Thyroid gland (tissue), 4 donors: ENCODE results near the gene ANKRD52. TPM values are rescaled to one million over a fixed set of nuclear protein-coding genes. Genes with fewer than 3 reads are reported as not detected.

Experiments
- DNase-seq, 2 donors: peaks; one replicate each; pipeline ENCODE4 v3.0.0-alpha.2; 2019
- H3K27ac ChIP-seq, 3 donors: fragments of 200-600 bp; sonication (generic); 1 replicate in 2 of 3; 2 replicates in 1 of 3; pipeline ENCODE4 v1.5.1; 2016 to 2019; ENCODE audit warnings: mild to moderate bottlenecking in 1 of 3, moderate library complexity in 1 of 3
- H3K27me3 ChIP-seq: fragments of 200-600 bp; sonication (generic); one replicate; pipeline ENCODE4 v1.5.1; 2019
- H3K36me3 ChIP-seq, 2 donors: fragments of 200-600 bp; sonication (generic); one replicate each; pipeline ENCODE4 v1.5.1; 2016 to 2019
- H3K4me1 ChIP-seq, 2 donors: fragments of 200-600 bp; sonication (generic); one replicate each; pipeline ENCODE4 v1.5.1; 2017 to 2019
- H3K4me3 ChIP-seq, 3 donors: fragments of 200-600 bp; sonication (generic); replicated peaks in 1 of 3; 1 replicate in 2 of 3; 2 replicates in 1 of 3; pipeline ENCODE4 v1.5.1; 2016; ENCODE audit warnings: mild to moderate bottlenecking in 1 of 3
- H3K9me3 ChIP-seq: fragments of 200-600 bp; sonication (generic); one replicate; pipeline ENCODE4 v1.5.1; 2017
- POLR2A ChIP-seq, 2 donors: fragments of 450-650 bp; IDR thresholded peaks; one replicate each; pipeline ENCODE4 v1.6.1; 2017; ENCODE audit warnings: antibody characterized with exemption in 2 of 2, mild to moderate bottlenecking in 2 of 2, moderate library complexity in 1 of 2
- WGBS, 2 donors: methylation state at CpG; one replicate each; pipeline ENCODE4 v1.1.5; 2017; 5-methylcytosine and 5-hydroxymethylcytosine counted together
- intact Hi-C: fragments of 100-400 bp; cut with DNase I; formaldehyde crosslinking; loops from one replicate; pipeline ENCODE4 v1.15.1; 2023
- total RNA-seq, 4 donors: library from RNA; depleted of rRNA; stranded (reverse); fragments of >200 nt; gene quantifications; one replicate each; pipeline ENCODE4 v1.2.3, GENCODE V29; 2016
- TF ChIP-seq, protein P1 (sequence below), 6 experiments: fragments of 200-600 bp in 3 of 6; fragments of 450-650 bp in 3 of 6; sonication (generic) in 3 of 6; IDR thresholded peaks; one replicate each; pipeline ENCODE4 v1.5.1; 2016 to 2019; ENCODE audit warnings: antibody characterized with exemption in 6 of 6, mild to moderate bottlenecking in 2 of 6, inconsistent platforms in 1 of 6, moderate library complexity in 1 of 6

Gene ANKRD52
- total RNA-seq, 4 donors from 2014 or later = 15.9 to 22.3 (median 18.3) TPM

DNA sequence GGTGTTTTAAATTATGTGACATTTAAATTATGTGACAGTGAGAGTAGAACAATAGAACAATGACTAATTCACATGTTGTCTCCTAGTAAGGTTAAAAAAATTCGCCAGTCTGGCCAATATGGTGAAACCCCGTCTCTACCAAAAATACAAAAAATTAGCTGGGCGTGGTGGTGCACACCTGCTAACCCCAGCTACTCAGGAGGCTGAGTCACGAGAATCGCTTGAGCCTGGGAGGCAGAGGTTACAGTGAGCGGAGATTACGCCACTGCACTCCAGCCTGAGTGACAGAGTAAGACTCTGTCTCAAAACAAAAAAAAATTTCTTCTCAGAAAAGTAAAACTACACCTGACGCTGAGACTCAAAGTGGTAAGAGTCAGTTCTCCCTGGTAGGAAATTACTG is 39.2 kb upstream of the ANKRD52 start:
- Histone ChIP-seq H3K27me3 (no peaks in the 10 kb centered on the region), H3K27ac (no peak overlapping the region), H3K4me3 (no peak overlapping the region), H3K36me3 (no peaks in the 10 kb centered on the region), H3K4me1 (peaks cover 36 to 43% of the 10 kb centered on the region in 2 donors), H3K9me3 (no peaks in the 10 kb centered on the region)
- WGBS, 2 donors = 91 to 94% methylated on average over 8 of the region's 8 CpGs
- no peak for DNase-seq
- intact Hi-C loops = loop anchor here (10.0 kb wide), 1 partner anchor 167 kb away; the partner anchor contains the start of gene SPRYD4
- no peak for TF ChIP-seq POLR2A (IDR thresholded peaks at IDR 0.05)
- TF ChIP-seq, protein P1, sequence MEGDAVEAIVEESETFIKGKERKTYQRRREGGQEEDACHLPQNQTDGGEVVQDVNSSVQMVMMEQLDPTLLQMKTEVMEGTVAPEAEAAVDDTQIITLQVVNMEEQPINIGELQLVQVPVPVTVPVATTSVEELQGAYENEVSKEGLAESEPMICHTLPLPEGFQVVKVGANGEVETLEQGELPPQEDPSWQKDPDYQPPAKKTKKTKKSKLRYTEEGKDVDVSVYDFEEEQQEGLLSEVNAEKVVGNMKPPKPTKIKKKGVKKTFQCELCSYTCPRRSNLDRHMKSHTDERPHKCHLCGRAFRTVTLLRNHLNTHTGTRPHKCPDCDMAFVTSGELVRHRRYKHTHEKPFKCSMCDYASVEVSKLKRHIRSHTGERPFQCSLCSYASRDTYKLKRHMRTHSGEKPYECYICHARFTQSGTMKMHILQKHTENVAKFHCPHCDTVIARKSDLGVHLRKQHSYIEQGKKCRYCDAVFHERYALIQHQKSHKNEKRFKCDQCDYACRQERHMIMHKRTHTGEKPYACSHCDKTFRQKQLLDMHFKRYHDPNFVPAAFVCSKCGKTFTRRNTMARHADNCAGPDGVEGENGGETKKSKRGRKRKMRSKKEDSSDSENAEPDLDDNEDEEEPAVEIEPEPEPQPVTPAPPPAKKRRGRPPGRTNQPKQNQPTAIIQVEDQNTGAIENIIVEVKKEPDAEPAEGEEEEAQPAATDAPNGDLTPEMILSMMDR (IDR thresholded peaks at IDR 0.05) = no peak

DNA sequence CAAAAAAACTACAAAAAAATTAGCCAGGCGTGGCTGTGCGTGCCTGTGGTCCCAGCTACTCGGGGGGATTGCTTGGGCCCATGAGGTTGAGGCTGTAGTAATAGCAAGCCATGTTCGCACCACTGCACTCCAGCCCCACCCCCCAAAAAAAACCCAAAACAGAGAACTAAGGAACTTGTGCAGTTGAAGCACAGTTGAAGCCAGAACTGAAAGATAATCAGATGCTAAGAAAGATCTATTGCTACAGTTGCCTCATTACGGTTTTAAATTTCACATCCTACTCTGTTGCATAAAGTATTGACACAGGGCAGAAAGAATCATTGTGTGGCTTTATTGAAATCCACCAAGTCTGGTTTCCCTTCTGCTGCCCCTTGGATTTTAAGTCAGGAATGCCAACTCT is 38.1 kb upstream of the ANKRD52 start:
- Histone ChIP-seq H3K9me3 (no peaks in the 10 kb centered on the region), H3K4me3 (no peak overlapping the region), H3K27ac (no peak overlapping the region), H3K27me3 (no peaks in the 10 kb centered on the region), H3K36me3 (no peaks in the 10 kb centered on the region), H3K4me1 (peaks cover 28 to 44% of the 10 kb centered on the region in 2 donors)
- TF ChIP-seq, protein P1 (IDR thresholded peaks at IDR 0.05) = no peak
- no peak for TF ChIP-seq POLR2A (IDR thresholded peaks at IDR 0.05)
- DNase-seq = no peak
- intact Hi-C loops = loop anchor here (10.0 kb wide), 1 partner anchor 169 kb away; the partner anchor contains the start of gene SPRYD4
- WGBS, 2 donors = 73 to 82% methylated on average over 5 of the region's 5 CpGs

DNA sequence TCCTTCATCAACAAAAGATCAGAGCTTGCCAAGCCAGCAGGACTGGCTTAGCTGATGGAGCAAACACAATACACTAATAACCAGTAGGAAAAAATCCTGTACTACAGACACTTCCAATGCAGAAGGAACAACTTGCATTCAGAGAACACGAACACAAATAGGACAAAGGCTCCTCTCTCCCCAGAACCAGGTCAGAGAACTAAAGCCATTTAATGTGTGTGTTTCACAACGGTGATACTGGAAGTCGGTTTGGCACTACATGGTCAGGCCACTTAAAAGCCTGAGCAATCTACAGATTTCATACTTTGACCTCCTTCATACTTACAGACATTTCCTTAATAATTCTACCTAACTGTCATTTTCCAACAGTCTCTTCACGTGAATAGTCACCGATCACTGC is 35.6 kb upstream of the ANKRD52 start:
- Histone ChIP-seq H3K27ac (no peak overlapping the region), H3K4me3 (no peak overlapping the region), H3K27me3 (no peaks in the 10 kb centered on the region), H3K36me3 (peaks cover 0 to 2% of the 10 kb centered on the region in 2 donors), H3K4me1 (peaks cover 15 to 36% of the 10 kb centered on the region in 2 donors), H3K9me3 (no peaks in the 10 kb centered on the region)
- WGBS, 2 donors = 82 to 96% methylated on average over 5 of the region's 5 CpGs
- no peak for DNase-seq
- intact Hi-C loops = loop anchor here (10.0 kb wide), 1 partner anchor 171 kb away; the partner anchor contains the start of gene SPRYD4
- TF ChIP-seq POLR2A (IDR thresholded peaks at IDR 0.05) = no peak
- TF ChIP-seq, protein P1 (IDR thresholded peaks at IDR 0.05) = no peak

DNA sequence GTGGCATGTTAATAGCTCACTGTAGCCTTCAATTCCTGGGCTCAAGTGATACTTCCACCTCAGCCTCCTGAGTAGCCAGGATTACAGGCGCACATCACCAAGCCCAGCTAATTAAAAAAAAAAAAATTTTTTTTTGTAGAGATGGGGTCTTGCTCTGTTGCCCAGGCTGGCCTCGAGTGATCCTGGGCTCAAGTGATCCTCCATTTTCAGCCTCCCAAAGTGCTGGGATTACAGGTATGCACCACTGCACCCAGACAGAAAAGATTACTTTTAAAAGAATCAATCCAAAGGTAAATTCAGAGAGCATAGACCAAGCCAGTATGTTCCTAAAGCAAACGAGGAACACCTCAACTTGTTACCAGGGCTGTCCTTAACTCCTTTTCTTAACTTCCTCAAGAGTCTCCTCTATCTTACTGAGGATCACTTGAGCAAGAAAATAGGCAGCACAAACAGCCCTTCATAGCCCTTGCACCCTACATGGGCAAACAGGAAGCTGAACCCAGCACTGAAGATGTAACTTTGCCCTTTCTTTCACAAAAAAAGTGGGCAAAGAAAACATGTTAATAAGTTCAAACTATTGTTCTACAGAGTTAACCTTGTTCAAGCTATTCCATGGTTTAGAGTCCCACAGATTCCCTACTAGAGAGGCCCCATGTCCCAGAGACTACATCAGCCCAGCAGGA is 30.7 kb upstream of the ANKRD52 start:
- Histone ChIP-seq H3K36me3 (peaks cover 13 to 14% of the 10 kb centered on the region in 2 donors), H3K4me1 (peaks cover 0 to 21% of the 10 kb centered on the region in 2 donors), H3K27ac (no peak overlapping the region), H3K4me3 (no peak overlapping the region), H3K9me3 (no peaks in the 10 kb centered on the region), H3K27me3 (no peaks in the 10 kb centered on the region)
- intact Hi-C loops = no loop called here
- TF ChIP-seq POLR2A (IDR thresholded peaks at IDR 0.05) = no peak
- TF ChIP-seq, protein P1 (IDR thresholded peaks at IDR 0.05) = no peak
- WGBS, 2 donors = 85 to 86% methylated on average over 3 of the region's 3 CpGs
- no peak for DNase-seq
